Gastroesophageal sphincter (tissue), 4 donors: Measurements from ENCODE around the gene WNT11. TPM values are rescaled to one million over a fixed set of nuclear protein-coding genes. Genes with fewer than 3 reads are reported as not detected.
"Not testable (repeated sequence)": the region's sequence is repeated elsewhere in the genome, so short reads cannot be mapped to it uniquely, and the experiment has no call there.

Source experiments
- ATAC-seq: fragments of 150-250 bp; one replicate; pipeline ENCODE4 v1.9.1; 2016; ENCODE audit warnings: mild to moderate bottlenecking, moderate library complexity
- H3K27ac ChIP-seq, 4 donors: fragments of 200-600 bp; sonication (generic) in 3 of 4; 1 replicate in 3 of 4; 2 replicates in 1 of 4; pipeline ENCODE4 v1.5.1; 2016 to 2019
- H3K27me3 ChIP-seq: fragments of 200-600 bp; sonication (generic); one replicate; pipeline ENCODE4 v1.5.1; 2019
- H3K36me3 ChIP-seq, 2 donors: fragments of 200-600 bp; sonication (generic); one replicate each; pipeline ENCODE4 v1.5.1; 2019; ENCODE audit warnings: control low read depth in 1 of 2
- H3K4me1 ChIP-seq, 3 donors: fragments of 200-600 bp; sonication (generic); 1 replicate in 2 of 3; 2 replicates in 1 of 3; pipeline ENCODE4 v1.5.1; 2016 to 2019; ENCODE audit warnings: control low read depth in 2 of 3
- H3K4me3 ChIP-seq, 2 donors: fragments of 200-600 bp; sonication (generic); one replicate each; pipeline ENCODE4 v1.5.1; 2019; ENCODE audit warnings: mild to moderate bottlenecking in 1 of 2, moderate library complexity in 1 of 2
- H3K9me3 ChIP-seq, 3 donors: fragments of 200-600 bp; sonication (generic); one replicate each; pipeline ENCODE4 v1.5.1; 2017 to 2019; ENCODE audit warnings: control low read depth in 2 of 3
- EP300 ChIP-seq: sonication (generic); formaldehyde crosslinking; IDR thresholded peaks from one replicate; pipeline ENCODE4 v1.6.1; 2017; ENCODE audit warnings: antibody characterized with exemption, mild to moderate bottlenecking
- POLR2A ChIP-seq, 2 donors: fragments of 450-650 bp; IDR thresholded peaks; one replicate each; pipeline ENCODE4 v1.6.1; 2017; ENCODE audit warnings: antibody characterized with exemption in 2 of 2, mild to moderate bottlenecking in 2 of 2, moderate library complexity in 1 of 2
- POLR2AphosphoS5 ChIP-seq: sonication (generic); formaldehyde crosslinking; IDR thresholded peaks from one replicate; pipeline ENCODE4 v1.6.1; 2017; ENCODE audit warnings: antibody characterized with exemption
- WGBS, 2 donors: methylation state at CpG; one replicate each; pipeline ENCODE4 v1.1.5; 2018; ENCODE audit warnings: low coverage in 1 of 2; 5-methylcytosine and 5-hydroxymethylcytosine counted together
- total RNA-seq, 4 donors: library from RNA; depleted of rRNA; stranded (reverse); fragments of >200 nt; gene quantifications; one replicate each; pipeline ENCODE4 v1.1.0, GENCODE V29; 2016
- TF ChIP-seq, protein P1 (sequence below), 4 experiments: fragments of 200-600 bp in 2 of 4; fragments of 450-650 bp in 2 of 4; sonication (generic) in 1 of 4; IDR thresholded peaks; one replicate each; pipeline ENCODE4 v1.5.1; 2017 to 2019; ENCODE audit warnings: antibody characterized with exemption in 4 of 4, mild to moderate bottlenecking in 2 of 4, moderate library complexity in 2 of 4

Gene WNT11
- total RNA-seq, 4 donors from 2014 or later, result 2.5 to 17.1 (median 5.4) TPM

DNA sequence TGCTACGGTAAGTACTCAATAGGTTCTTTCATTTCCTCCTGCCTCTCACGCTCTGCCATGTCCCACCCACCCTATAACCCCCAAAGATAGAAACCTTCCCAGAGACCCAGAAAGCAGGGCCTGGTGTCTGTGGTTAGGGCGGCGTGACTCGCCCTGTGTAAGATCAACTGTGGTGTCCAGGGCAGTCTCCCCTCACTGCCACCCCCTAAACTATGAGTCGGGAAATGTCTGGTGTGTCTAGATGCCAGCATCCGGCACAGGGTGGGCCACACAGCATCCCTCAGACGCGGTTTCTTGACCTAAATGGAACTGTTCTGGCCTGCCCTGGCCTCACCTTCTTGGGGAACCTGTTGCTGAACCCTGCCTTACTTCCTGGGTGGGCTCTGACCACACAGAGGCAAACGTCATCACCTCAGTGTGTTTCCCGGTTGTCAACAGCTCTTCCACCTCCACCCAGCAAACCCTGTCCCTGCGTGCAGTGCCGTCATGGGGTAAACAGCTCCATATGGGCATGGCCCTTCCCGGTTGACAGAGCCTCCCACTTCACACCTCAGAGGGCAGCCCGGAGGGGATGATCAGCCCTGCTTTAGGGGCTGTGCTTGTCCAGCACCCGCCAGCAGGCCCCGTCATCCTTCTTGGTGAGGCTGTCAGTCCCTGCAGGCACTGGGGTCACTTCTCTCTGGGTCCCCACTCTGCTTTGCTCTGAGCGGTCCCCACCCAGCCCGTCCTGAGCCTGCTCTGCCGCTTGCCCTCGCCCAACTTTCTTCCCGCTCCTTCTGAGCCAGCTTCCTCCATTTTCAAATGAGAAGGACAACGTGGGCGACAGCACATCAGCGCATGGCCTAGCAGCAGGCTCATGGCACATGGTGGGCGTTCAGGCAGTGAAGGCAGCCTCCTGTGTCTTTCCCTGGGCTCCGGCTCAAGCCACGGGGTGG lies 6.0 kb downstream of the WNT11 start:
- H3K27me3 ChIP-seq, result peaks cover 26% of the 10 kb centered on the region
- WGBS, 2 donors, result 92 to 100% methylated on average over 1 to 13 of the region's 28 CpGs
- H3K9me3 ChIP-seq, result no peaks in the 10 kb centered on the region
- no peaks in the 10 kb centered on the region for H3K36me3 ChIP-seq
- H3K4me1 ChIP-seq, result no peaks in the 10 kb centered on the region
- TF ChIP-seq, protein P1, sequence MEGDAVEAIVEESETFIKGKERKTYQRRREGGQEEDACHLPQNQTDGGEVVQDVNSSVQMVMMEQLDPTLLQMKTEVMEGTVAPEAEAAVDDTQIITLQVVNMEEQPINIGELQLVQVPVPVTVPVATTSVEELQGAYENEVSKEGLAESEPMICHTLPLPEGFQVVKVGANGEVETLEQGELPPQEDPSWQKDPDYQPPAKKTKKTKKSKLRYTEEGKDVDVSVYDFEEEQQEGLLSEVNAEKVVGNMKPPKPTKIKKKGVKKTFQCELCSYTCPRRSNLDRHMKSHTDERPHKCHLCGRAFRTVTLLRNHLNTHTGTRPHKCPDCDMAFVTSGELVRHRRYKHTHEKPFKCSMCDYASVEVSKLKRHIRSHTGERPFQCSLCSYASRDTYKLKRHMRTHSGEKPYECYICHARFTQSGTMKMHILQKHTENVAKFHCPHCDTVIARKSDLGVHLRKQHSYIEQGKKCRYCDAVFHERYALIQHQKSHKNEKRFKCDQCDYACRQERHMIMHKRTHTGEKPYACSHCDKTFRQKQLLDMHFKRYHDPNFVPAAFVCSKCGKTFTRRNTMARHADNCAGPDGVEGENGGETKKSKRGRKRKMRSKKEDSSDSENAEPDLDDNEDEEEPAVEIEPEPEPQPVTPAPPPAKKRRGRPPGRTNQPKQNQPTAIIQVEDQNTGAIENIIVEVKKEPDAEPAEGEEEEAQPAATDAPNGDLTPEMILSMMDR (IDR thresholded peaks at IDR 0.05), result no peak
- TF ChIP-seq POLR2AphosphoS5, result no peak
- TF ChIP-seq EP300, result no peak
- TF ChIP-seq POLR2A (IDR thresholded peaks at IDR 0.05), result no peak
- no peak for ATAC-seq
- no peak overlapping the region for H3K27ac ChIP-seq
- H3K4me3 ChIP-seq, result no peak overlapping the region

DNA sequence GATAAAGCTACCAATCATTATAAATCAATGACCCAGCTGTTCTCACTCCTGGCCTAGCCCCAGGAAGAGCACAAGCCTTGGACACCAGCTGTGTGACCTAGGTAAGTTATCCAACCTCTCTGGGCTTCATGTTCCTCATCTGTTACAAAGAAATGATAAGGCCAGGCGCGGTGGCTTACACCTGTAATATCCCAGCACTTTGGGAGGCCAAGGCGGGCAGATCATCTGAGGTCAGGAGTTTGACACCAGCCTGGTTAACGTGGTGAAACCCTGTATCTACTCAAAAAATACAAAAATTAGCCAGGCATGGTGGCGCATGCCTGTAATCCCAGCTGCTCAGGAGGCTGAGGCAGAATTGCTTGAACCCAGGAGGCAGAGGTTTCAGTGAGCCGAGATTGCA lies 7.6 kb downstream of the WNT11 start:
- H3K27ac ChIP-seq, ATAC-seq, H3K9me3 ChIP-seq, H3K36me3 ChIP-seq, H3K4me3 ChIP-seq, H3K4me1 ChIP-seq: not testable (repeated sequence)
- WGBS, 2 donors, result 100% methylated on average over 2 of the region's 6 CpGs; no CpG with 5 or more reads in 1 of the 2 donors
- peaks cover 12% of the 10 kb centered on the region for H3K27me3 ChIP-seq

DNA sequence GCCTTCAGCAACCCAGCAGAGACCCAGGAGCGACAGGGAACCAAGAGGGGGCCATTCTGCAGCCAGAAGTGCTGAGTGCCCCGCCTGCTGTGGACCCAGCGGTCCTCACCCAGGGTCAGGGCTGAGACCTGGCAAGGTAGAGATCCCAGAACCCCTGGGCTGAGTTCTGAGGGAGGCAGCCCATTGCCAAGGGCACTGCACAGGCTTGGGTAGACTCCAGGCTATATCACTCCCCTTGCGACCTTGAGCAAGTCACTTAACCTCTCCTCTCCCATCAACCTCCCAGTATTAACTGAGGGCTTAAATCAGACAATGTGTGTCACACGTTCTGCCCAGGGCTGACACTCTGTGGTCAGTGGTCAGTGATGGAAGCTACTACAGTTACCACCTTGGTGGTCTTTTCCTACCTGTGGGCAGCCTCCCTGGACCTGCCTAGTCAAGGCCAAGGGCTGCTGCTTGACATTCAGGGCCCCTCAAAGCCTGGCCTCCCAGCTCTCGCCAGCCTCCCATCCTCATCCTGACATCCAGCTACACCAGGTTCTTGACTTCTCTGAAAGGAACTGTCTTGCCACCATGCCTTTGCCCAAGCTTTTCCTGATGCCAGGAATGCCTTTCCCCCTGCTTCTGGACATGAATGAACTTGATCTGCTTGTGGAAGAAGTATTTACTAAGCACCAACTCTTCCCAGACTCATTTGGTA lies 8.2 kb downstream of the WNT11 start:
- TF ChIP-seq EP300, result no peak
- 60 to 100% methylated on average over 1 of the region's 6 CpGs for WGBS, 2 donors
- no peak overlapping the region for H3K27ac ChIP-seq
- no peaks in the 10 kb centered on the region for H3K4me1 ChIP-seq
- H3K9me3 ChIP-seq, result no peaks in the 10 kb centered on the region
- H3K36me3 ChIP-seq, result no peaks in the 10 kb centered on the region
- no peak overlapping the region for H3K4me3 ChIP-seq
- peaks cover 6% of the 10 kb centered on the region for H3K27me3 ChIP-seq
- no peak for ATAC-seq

DNA sequence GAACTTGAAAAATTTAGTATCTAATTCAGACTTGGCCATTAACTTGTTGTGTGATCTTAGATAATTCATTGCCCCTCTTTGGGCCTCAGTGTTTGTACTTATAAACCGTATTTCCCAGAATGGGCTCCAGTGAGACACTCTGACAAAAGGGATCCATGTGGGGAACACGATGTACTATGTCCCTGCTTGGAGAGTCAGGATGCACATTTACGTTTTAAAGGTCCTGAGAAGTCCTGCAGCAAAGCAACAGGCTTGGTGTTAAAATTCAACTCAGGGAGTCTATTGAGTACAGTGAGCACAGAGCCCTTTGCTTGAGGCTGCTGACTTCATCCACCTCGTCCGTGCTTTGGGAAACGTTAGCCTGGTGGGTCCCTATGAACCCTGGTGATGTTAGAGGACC lies 9.0 kb downstream of the WNT11 start:
- TF ChIP-seq, protein P1 (IDR thresholded peaks at IDR 0.05), result no peak
- TF ChIP-seq EP300, result no peak
- TF ChIP-seq POLR2AphosphoS5, result no peak
- Histone ChIP-seq H3K4me3 (no peak overlapping the region), H3K4me1 (no peaks in the 10 kb centered on the region), H3K9me3 (no peaks in the 10 kb centered on the region), H3K36me3 (no peaks in the 10 kb centered on the region), H3K27ac (no peak overlapping the region), H3K27me3 (no peaks in the 10 kb centered on the region)
- WGBS, 2 donors, result 87 to 100% methylated on average over 1 to 4 of the region's 6 CpGs
- ATAC-seq, result no peak

DNA sequence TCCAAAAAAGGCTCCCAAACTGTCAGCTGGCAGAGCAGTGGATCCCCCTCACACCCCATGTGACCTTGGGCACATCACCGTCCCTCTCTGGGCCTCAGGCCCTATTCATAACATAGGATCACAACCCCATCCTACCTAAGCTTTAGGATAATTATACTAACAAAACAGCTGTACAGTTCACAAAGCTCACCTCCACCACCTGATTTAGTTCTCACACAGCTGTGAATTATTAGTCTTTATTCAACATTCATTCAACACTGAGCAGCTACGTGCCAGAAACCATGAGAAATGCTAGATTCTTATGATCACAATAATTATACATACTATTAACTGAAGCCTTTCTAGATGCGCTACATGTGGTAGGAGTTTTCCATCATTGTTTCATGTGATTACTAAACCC lies 9.5 kb downstream of the WNT11 start:
- TF ChIP-seq EP300, result no peak
- 97 to 100% methylated on average over 2 to 3 of the region's 3 CpGs for WGBS, 2 donors
- H3K27ac ChIP-seq, result no peak overlapping the region
- no peaks in the 10 kb centered on the region for H3K27me3 ChIP-seq
- ATAC-seq, result no peak
- no peaks in the 10 kb centered on the region for H3K9me3 ChIP-seq
- H3K4me1 ChIP-seq, result no peaks in the 10 kb centered on the region
- no peak overlapping the region for H3K4me3 ChIP-seq
- H3K36me3 ChIP-seq, result no peaks in the 10 kb centered on the region

DNA sequence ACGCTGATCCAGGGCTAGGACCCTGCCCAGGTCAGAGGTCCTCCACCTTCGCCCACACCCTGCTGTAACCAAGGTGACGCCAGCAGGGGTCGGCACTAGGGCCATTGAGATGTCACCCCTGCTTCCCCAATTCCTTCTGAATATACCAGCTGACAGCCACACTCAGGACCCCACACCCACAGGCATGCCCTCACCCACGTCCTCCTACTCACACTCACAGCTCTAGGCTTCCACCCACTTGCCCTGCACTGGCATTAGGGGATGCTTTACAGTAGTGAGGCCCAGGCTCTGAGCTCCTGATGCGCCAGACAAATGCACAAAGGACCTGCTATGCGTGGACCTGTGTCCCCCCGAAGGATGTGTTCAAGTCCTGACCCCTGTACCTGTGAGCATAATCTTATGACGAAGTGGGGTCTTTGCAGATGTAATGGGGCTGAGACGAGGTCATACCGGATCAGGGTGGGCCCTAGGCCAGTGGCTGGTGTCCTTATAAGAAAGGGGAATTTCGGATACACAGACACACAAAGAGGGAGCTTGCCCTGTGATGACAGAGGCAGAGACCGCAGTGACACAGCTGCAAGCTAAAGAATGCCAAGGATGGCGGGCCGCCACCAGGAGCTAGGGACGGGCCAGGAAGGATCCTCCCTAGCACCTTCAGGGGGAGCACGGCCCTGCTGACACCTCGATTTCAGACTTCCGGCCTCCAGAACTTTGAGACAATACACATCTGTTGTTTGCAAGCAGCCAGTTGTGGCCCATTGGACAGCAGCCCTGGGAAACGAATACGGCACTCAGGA lies 11.2 kb downstream of the WNT11 start:
- no peak for ATAC-seq
- Histone ChIP-seq H3K27ac (no peak overlapping the region), H3K4me3 (no peak overlapping the region), H3K27me3 (no peaks in the 10 kb centered on the region), H3K9me3 (no peaks in the 10 kb centered on the region), H3K4me1 (peaks cover 0 to 16% (median 0%) of the 10 kb centered on the region in 3 donors), H3K36me3 (peaks cover 0 to 7% of the 10 kb centered on the region in 2 donors)
- 70 to 87% methylated on average over 5 to 8 of the region's 21 CpGs for WGBS, 2 donors
- TF ChIP-seq POLR2A (IDR thresholded peaks at IDR 0.05), result no peak
- TF ChIP-seq EP300, result no peak
